HG03045 (cell line): ENCODE measurements around the gene ASGR1.
A peak's percentile ranks its signal among the peaks of the same experiment; 100 is the strongest.

Source experiments
- ATAC-seq: cut with Tn5 transposase; IDR thresholded peaks from one replicate; pipeline ENCODE4 v1.9.1; 2021; ENCODE audit warnings: mild to moderate bottlenecking, moderate library complexity; ENCODE audit not compliant: unreplicated experiment

The ASGR1 gene, protein sequence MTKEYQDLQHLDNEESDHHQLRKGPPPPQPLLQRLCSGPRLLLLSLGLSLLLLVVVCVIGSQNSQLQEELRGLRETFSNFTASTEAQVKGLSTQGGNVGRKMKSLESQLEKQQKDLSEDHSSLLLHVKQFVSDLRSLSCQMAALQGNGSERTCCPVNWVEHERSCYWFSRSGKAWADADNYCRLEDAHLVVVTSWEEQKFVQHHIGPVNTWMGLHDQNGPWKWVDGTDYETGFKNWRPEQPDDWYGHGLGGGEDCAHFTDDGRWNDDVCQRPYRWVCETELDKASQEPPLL

DNA sequence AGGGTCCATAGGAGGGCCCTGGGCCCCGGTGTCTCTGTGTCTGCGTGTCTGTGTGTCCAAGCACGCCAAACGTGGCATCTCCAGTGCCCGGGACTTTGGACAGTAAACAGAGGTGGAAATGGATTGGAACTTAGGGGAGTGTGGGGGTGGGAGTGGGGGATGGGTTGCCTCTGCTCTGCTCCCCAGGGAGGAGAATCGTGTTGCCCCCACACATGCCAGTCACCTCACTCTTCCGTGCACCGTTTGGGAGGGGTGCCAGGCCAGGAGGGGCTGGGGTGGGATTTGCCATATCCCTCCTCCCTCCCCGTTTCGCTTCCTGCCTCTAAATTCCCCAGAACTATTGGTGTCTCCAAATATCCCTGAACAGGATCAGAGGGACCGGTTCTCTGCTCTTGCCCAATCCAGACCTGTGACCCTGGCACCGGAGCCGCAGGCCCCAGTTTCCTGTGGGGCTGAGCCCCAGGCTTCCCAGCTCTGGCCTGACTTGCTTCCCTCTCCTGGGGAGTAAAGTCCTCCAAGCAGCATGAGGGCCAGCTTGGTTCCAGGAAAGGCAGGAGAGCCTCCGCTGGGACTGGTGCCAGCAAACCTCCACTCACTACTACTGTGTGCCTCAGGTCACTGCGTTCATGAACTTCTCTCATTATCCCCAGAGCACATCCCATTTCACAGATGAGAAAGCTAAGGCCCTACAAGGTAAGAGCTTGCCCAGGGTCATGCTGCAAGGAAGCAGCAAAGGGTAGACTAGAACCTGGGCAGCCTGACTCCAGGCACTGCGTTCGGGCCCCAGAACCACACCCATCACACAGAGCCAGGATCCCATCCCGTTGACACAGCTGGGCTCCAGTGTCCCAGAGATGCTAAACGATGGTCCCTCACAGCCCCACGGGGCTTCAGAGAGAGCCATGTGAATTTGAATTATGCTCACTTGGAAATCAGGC, at the start of gene ASGR1:
Gene ASGR1 (minus strand): TSS at position 54 of the 938 bp plus-strand sequence. CDS start 807 bp downstream, outside the sequence.
- ATAC-seq, result no peak

DNA sequence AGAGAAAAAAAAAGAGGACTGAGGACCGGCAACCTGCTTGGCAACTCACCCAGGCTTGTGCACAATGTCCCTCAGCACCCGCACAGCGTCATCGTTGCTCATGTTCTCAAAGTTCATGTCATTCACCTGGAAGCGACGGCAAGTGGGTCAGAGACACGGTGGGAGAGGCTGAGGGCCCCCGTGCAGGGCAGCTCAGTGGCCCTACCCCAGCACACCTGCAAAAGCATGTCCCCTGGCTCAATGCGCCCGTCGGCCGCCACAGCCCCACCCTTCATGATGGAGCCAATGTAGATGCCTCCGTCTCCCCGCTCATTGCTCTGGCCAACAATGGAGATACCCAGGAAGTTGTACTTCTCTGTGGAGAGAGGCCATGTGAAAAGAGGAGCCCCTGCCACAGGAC, 49.8 kb upstream of the ASGR1 start:
- ATAC-seq, result no peak

- ATAC-seq, result no peak
Observed at GRCh38 chr17:7226721-7227710, 47.8 kb upstream of the ASGR1 start.

GRCh38 chr17:7225711-7226331, 46.7 kb upstream of the ASGR1 start:
- ATAC-seq, result no peak

DNA sequence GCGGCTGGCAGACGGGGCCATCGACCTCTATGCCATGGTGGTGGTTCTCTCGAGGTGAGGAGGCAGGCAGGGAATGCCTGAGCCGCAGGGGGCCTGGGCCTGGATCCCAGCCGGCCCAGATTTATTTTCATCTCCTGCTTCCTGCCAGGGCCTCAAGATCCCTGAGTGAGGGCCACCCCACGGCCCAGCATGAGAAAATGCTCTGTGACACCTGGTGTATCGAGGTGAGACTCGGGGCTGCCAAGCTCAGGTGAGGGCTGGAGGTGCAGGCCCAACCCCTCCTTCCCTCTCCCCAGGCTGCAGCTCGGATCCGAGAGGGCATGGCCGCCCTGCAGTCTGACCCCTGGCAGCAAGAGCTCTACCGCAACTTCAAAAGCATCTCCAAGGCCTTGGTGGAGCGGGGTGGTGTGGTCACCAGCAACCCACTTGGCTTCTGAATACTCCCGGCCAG, 45.5 kb upstream of the ASGR1 start:
- ATAC-seq, result no peak

- ATAC-seq, result no peak
Observed at GRCh38 chr17:7224110-7224509, 44.9 kb upstream of the ASGR1 start.

- no peak for ATAC-seq
Observed at GRCh38 chr17:7223375-7223774, 44.2 kb upstream of the ASGR1 start.

DNA sequence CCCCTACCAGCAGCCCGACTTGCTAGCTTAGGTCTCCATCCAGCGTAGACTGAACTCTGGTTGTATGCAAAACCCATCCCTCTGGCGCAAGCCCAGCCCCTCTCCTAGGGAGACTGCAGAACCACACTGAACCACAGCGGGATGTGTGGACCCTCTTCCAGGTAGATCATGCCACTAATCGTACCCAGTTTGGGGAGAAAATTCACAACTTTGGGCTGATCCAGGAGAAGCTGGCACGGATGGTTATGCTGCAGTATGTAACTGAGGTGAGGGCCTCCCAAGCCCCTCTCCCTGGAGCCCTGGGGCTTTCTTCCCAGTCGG, 43.8 kb upstream of the ASGR1 start:
- no peak for ATAC-seq

DNA sequence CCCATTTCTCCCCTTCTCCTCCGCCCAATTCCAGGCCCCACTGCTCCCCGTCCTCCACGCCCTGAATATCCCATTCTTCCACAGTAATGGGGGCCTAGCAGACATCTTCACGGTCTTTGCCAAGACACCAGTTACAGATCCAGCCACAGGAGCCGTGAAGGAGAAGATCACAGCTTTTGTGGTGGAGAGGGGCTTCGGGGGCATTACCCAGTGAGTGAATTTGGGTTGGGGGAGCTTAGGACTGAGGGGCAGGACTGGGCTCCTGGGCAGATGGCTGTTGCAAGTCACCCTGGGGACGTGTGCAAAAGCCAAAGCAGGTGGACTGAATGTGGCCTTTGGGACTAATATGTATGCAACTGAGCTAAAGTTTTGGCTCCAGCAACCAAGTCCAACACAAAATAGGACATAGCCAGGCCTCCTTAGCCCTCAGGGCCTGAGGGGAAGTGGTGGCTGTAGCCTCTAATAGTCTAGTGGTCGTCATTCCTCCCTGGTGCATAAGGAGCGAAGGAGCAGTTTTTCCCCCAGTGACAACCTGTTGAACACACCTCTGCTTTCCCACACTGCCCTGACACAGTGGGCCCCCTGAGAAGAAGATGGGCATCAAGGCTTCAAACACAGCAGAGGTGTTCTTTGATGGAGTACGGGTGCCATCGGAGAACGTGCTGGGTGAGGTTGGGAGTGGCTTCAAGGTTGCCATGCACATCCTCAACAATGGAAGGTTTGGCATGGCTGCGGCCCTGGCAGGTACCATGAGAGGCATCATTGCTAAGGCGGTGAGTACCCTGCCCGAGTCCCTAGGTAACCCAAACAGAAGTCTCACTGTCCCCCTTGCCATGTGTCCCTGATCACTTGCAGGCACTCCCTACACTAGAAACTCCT, 43.2 kb upstream of the ASGR1 start:
- no peak for ATAC-seq

DNA sequence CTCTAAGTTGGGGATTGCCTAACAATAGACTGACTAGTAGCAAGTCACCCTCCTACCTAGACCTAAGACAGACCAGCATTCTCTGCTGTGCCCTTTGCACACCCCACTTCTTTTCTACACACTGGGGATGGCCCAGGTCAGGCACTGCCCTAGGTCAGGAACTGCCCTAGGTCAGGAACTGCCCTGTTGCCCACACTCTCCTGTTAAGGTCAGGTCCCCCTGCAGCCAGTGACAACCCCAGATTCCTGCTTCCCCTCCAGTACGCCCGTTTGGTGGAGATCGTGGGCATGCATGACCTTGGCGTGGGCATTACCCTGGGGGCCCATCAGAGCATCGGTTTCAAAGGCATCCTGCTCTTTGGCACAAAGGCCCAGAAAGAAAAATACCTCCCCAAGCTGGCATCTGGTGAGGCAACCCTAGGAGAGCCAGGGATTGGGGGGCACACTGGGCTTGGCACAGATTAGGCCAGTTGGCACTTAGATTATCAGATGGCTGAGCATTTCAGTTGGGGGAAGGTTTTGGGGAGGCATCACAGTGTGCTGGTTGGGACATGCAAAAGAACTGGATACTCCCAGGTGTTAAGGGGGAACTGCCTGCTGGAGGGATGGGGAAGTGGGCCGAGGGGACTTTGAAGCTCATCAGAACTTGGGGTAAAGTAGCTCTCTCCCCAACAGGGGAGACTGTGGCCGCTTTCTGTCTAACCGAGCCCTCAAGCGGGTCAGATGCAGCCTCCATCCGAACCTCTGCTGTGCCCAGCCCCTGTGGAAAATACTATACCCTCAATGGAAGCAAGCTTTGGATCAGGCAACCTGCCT, 42.3 kb upstream of the ASGR1 start:
- ATAC-seq, result no peak

GRCh38 chr17:7220593-7221277, 41.6 kb upstream of the ASGR1 start:
- ATAC-seq, result no peak

- ATAC-seq, result peak; percentile 59
Observed at GRCh38 chr17:7219812-7220592, 40.8 kb upstream of the ASGR1 start, which contains the start of the genes ACADVL and DLG4. ACADVL (plus strand) TSS chr17:7219938; CDS start chr17:7219985, 47 bp downstream. DLG4 (minus strand) TSS chr17:7219836.

DNA sequence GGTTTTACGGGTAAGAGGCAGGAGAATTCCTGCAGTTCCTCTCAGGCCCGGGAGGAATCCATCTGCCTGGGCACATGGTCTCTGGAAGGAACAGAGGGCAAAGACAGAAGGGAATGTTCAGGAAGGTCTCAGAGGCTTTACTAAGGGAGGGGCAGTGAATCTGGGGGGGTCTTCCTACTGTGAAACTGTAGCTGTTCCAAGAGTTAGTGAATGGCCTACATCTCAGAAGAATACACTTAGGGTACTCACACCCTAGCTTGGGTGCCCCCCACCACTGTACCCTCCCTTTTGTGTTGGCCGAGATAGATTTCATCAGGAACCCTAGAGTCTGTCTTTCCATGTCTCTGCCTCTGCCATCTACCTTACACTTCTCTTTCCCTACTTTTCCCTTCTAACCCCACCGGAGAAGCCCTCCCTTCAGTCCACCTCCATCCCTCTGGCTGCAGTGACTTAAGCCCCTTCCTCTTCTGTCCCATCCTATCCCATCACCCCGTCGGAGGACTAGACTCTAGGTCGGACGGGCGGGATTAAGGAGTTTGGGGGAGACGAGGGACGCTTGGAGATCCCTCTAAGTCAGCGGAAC, 40.1 kb upstream of the ASGR1 start:
- no peak for ATAC-seq

GRCh38 chr17:7218758-7219157, 39.6 kb upstream of the ASGR1 start:
- no peak for ATAC-seq

DNA sequence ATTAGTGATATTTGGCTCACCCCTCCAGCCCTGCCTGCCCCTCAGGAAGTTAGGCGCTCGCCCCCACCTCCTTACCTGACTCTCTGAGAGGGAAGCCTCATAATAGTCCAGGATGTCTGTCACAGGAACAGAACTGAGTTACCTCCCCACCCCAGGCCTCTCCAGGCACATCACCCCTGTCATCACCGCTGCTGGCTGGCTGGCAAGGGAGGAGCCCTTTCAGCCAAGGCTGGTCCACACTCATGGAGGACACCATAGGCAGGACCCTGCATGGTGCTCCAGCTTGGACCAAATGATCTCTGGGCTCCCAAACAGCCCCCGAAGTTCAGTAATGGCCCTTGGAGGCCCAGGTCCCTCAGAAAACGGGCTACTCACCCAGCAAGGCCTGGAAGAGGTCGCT, 39.0 kb upstream of the ASGR1 start:
- ATAC-seq, result no peak

DNA sequence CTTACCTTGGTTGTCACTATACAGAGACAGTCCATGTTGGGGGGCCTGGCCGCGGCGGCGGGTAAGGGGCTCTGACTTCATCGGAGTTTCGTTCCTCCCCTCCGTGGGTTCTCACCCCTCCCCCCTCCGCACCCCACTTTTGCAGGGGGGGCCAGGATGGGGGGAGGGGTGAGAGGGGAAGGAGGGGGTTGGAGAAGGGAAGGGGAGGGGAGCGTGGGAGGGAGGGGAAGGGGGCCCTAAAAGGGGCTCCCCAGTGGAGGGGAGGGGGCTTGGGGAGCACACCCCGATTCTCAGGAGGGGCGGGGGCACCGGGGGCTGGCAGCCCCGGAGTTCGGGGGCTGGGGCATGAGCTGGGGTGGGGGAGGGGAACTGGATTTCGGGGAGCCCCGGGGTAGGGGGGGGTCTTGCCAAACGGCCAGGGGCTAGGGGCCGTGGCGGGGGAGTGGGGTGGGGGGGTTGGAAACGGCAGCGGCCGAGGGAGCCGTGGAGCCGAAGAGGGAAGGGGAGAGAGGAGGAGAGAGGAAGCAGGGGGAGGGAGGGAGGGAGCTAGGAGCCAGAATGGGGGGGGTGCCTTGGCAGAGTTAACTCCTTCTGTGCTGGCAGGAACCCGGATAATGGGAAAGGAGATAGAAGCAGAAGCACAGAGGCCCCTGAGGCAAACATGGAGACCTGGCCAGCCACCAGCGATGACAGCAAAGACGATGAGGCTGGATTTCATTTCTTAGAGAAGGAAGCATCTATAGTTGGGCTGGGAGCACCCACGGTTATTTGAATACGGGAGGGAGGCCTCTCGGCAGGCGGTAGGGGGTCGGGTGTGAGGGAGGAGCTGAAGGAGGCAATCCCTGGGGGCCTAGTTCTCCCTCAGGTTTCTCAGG, 38.2 kb upstream of the ASGR1 start:
- no peak for ATAC-seq
